Measurements from ENCODE around the gene OLFM3.

GRCh38 chr1:102002057-102002456 is 5.3 kb upstream of the OLFM3 start:
- TF ChIP-seq POLR2A (IDR thresholded peaks at IDR 0.05; ENCODE audit: borderline replicate concordance, extremely low read depth, insufficient read depth, insufficient read length) (no peak), POLR2AphosphoS5 (IDR thresholded peaks at IDR 0.05; ENCODE audit: low read depth, low read length) (no peak), CTCF (IDR thresholded peaks at IDR 0.05 in 2 of 3, conservative IDR thresholded peaks at IDR 0.05 in 1 of 3; ENCODE audit: borderline replicate concordance in 1 of 3, insufficient read depth in 1 of 3, low read depth in 2 of 3, low read length in 2 of 3) (no peak), ZBTB33 (IDR thresholded peaks at IDR 0.05; ENCODE audit: extremely low read depth, insufficient replicate concordance, low read length) (no peak), REST (IDR thresholded peaks at IDR 0.05; ENCODE audit: low read depth) (no peak), TCF7L2 (IDR thresholded peaks at IDR 0.05; ENCODE audit: borderline replicate concordance, extremely low read depth, insufficient read depth, insufficient read length) (no peak), EZH2phosphoT487 (IDR thresholded peaks at IDR 0.05; ENCODE audit: borderline replicate concordance) (no peak), ZNF274 (IDR thresholded peaks at IDR 0.05; ENCODE audit: low read depth, low read length) (no peak)
